GM21717 (cell line): ENCODE results near the gene GALR1.
"Not testable (repeated sequence)": the region's sequence is repeated elsewhere in the genome, so short reads cannot be mapped to it uniquely, and the experiment has no call there.

ENCODE experiments used
- ATAC-seq: cut with Tn5 transposase; IDR thresholded peaks from one replicate; pipeline ENCODE4 v1.9.1; 2021; ENCODE audit warnings: mild to moderate bottlenecking, moderate library complexity; ENCODE audit not compliant: unreplicated experiment

Gene GALR1

GRCh38 chr18:77249569-77250500 lies at the start of gene GALR1:
Gene GALR1 (plus strand): TSS chr18:77249848. CDS start chr18:77250549, 701 bp downstream.
- ATAC-seq: no peak

GRCh38 chr18:77201506-77201905 lies 48.1 kb upstream of the GALR1 start:
- ATAC-seq: no peak

- no peak for ATAC-seq
Observed at GRCh38 chr18:77202329-77202728, 47.3 kb upstream of the GALR1 start.

- no peak for ATAC-seq
Observed at GRCh38 chr18:77203071-77203470, 46.6 kb upstream of the GALR1 start.

GRCh38 chr18:77203851-77204250 lies 45.8 kb upstream of the GALR1 start:
- ATAC-seq: no peak

GRCh38 chr18:77205769-77206168 lies 43.9 kb upstream of the GALR1 start:
- no peak for ATAC-seq

GRCh38 chr18:77206676-77207374 lies 42.8 kb upstream of the GALR1 start:
- no peak for ATAC-seq

- peak; percentile 41 for ATAC-seq
Observed at GRCh38 chr18:77207540-77207939, 42.1 kb upstream of the GALR1 start.

GRCh38 chr18:77208964-77209363 lies 40.7 kb upstream of the GALR1 start:
- ATAC-seq: peak; percentile 89

- ATAC-seq: no peak
Observed at GRCh38 chr18:77209587-77209986, 40.1 kb upstream of the GALR1 start.

- ATAC-seq: no peak
Observed at GRCh38 chr18:77210249-77210648, 39.4 kb upstream of the GALR1 start.

GRCh38 chr18:77218642-77219041 lies 31.0 kb upstream of the GALR1 start:
- no peak for ATAC-seq

- ATAC-seq: no peak
Observed at GRCh38 chr18:77220726-77221125, 28.9 kb upstream of the GALR1 start.

- no peak for ATAC-seq
Observed at GRCh38 chr18:77222464-77222863, 27.2 kb upstream of the GALR1 start.

GRCh38 chr18:77223221-77223639 lies 26.4 kb upstream of the GALR1 start:
- ATAC-seq: no peak

GRCh38 chr18:77223653-77224052 lies 26.0 kb upstream of the GALR1 start:
- no peak for ATAC-seq

GRCh38 chr18:77230645-77231044 lies 19.0 kb upstream of the GALR1 start:
- no peak for ATAC-seq

GRCh38 chr18:77234504-77235365 lies 14.9 kb upstream of the GALR1 start:
- no peak for ATAC-seq

GRCh38 chr18:77239285-77239684 lies 10.4 kb upstream of the GALR1 start:
- not testable (repeated sequence) for ATAC-seq

GRCh38 chr18:77248873-77249568 lies 627 bp upstream of the GALR1 start:
- no peak for ATAC-seq
